ENCODE results near the gene CAP1.

- TF ChIP-seq ZNF225 (CRISPR knock-in tag; IDR thresholded peaks at IDR 0.05) (no peak), POLR2A (IDR thresholded peaks at IDR 0.05; ENCODE audit: insufficient read depth in 1 of 2, low read depth in 2 of 2, low read length in 2 of 2) (no peak), ZNF274 (CRISPR knock-in tag; IDR thresholded peaks at IDR 0.05) (no peak), NFIB (CRISPR knock-in tag; IDR thresholded peaks at IDR 0.05; ENCODE audit: borderline replicate concordance) (no peak)
- TF ChIP-seq, protein P1, sequence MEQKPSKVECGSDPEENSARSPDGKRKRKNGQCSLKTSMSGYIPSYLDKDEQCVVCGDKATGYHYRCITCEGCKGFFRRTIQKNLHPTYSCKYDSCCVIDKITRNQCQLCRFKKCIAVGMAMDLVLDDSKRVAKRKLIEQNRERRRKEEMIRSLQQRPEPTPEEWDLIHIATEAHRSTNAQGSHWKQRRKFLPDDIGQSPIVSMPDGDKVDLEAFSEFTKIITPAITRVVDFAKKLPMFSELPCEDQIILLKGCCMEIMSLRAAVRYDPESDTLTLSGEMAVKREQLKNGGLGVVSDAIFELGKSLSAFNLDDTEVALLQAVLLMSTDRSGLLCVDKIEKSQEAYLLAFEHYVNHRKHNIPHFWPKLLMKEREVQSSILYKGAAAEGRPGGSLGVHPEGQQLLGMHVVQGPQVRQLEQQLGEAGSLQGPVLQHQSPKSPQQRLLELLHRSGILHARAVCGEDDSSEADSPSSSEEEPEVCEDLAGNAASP (CRISPR knock-in tag; IDR thresholded peaks at IDR 0.05; ENCODE audit: borderline replicate concordance) = no peak
Observed at GRCh38 chr1:40072142-40072541, 31.6 kb downstream of the CAP1 start.
